ENCODE measurements around the gene PDZD7. TPM values are rescaled to one million over a fixed set of nuclear protein-coding genes. Genes with fewer than 3 reads are reported as not detected.

Gene PDZD7
- total RNA-seq (2022; extraction: Qiagen RNA extraction) = 0.53 to 1.2 TPM (median 0.76 TPM) in 5 replicates

DNA sequence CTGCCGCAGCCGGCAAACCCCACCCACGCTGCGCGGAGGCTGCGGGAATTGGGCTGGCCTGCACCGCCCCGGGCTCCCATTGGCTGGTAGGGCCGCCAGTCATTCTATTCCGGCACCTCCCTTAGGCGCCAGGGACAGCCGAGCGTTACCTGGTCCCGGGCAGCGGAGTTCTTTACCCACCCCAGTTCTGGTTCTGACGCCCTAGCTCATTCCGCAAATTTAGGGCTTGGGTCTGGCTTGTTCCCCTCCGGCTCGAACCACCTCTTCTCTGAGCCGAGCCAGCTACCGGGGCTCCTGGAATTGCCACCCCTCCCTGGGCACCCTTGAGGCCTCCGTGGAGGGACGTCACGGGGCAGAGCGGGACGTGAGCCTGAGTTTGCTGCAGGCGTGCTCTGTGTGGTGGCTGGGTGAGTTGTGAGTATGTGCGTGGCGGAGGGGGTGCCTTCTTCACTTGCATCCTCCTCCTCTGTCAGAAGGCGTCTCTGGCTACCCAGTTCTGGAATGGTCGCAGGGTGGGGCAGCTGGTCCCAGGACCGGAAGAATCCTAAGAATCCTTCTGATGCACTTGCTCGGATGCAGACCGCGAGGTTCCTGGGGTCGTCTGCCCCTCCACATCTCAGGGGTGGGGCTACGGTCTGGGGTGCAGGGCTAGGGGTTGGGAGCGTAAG, at the start of gene PDZD7, which contains the start of gene SFXN3:
TSS of gene PDZD7 (minus strand) at position 2 of the 668 bp plus-strand sequence. CDS start 910 bp downstream, outside the sequence.
TSS of gene SFXN3 (plus strand) at position 107 of the 668 bp plus-strand sequence. CDS start 3,461 bp downstream, outside the sequence.

DNA sequence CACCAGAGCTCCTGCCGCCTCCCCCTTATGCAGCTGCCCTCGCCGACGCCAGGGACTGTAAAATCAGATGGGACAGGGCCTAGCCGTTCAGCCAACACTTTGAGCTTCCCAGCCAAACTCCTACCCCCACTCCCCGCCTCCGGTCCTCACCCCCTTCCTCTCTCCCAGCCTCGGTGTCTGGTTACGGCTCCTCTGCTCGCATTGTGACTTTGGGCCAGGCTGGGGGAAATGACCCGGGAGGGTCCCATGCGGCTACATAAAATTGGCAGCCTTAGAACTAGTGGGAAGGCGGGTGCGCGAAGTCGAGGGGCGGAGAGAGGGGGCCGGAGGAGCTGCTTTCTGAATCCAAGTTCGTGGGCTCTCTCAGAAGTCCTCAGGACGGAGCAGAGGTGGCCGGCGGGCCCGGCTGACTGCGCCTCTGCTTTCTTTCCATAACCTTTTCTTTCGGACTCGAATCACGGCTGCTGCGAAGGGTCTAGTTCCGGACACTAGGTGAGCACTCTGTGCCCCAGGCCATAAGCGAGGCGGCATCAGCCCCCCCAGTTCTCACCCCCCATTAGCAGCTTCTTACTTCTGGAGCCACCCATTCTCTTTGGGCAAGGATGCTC, 30.8 kb upstream of the PDZD7 start, which contains the start of gene KAZALD1:
TSS of gene KAZALD1 (plus strand) at position 366 of the 608 bp plus-strand sequence. CDS start 604 bp downstream, outside the sequence.

DNA sequence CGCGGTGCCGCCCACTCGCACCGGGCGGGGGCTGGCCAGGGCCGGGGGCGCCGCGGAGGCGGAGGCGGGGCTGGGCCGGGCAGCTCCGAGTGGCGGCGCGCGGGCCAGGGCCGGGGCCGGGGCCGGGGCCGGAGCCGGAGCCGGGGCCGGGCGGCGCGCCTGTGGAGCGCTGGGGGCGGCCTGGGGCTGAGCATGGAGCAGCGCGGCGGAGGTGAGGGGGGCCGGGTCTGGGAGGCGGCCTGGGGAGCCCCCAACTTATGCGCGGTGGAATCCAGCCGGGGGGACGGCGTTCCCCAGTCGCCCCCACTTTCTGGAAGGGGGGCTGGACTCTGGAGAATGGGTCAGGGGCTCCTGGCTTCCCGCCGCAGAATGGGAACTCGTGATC, 31.2 kb downstream of the PDZD7 start, which contains the start of gene LZTS2:
TSS of gene LZTS2 (plus strand) at position 67 of the 385 bp plus-strand sequence. CDS start 2,731 bp downstream, outside the sequence.

GRCh38 chr10:100986952-100987684, 43.8 kb downstream of the PDZD7 start, which contains the start of the genes MRPL43 and TWNK:
TSS of gene MRPL43 (minus strand) at chr10:100987497. CDS start at chr10:100987443, 54 bp downstream.
TSS of gene TWNK (plus strand) at chr10:100987543. CDS start at chr10:100988211, 668 bp downstream.

GRCh38 chr10:100969187-100970075, 61.5 kb downstream of the PDZD7 start, which contains the start of gene SEMA4G:
TSS of gene SEMA4G (plus strand) at chr10:100969504. CDS start at chr10:100972913, 3,409 bp downstream.

Other genes starting within 250 kb of the PDZD7 start
- 6.7 to 10.3 TPM (median 9.0 TPM) in 5 replicates for gene SLF2, start 118.2 kb downstream of the PDZD7 start, total RNA-seq (2022; extraction: Qiagen RNA extraction)
- 6.6 to 9.3 TPM (median 8.9 TPM) in 5 replicates for gene SEMA4G, start 61.6 kb downstream of the PDZD7 start, total RNA-seq (2022; extraction: Qiagen RNA extraction)
- gene MRPL43, start 43.6 kb downstream of the PDZD7 start, total RNA-seq (2022; extraction: Qiagen RNA extraction) = 77.7 to 97.6 TPM (median 95.4 TPM) in 5 replicates
- 34.5 to 42.7 TPM (median 39.3 TPM) in 5 replicates for gene TWNK, start 43.6 kb downstream of the PDZD7 start, total RNA-seq (2022; extraction: Qiagen RNA extraction)
- 28.2 to 47.4 TPM (median 43.5 TPM) in 5 replicates for gene LZTS2, start 31.3 kb downstream of the PDZD7 start, total RNA-seq (2022; extraction: Qiagen RNA extraction)
- 43.3 to 49.9 TPM (median 45.2 TPM) in 5 replicates for gene SFXN3, start 105 bp upstream of the PDZD7 start, total RNA-seq (2022; extraction: Qiagen RNA extraction)
- gene KAZALD1, start 30.9 kb upstream of the PDZD7 start, total RNA-seq (2022; extraction: Qiagen RNA extraction) = 2.0 to 3.0 TPM (median 2.8 TPM) in 5 replicates
- gene TLX1, start 100.2 kb upstream of the PDZD7 start, total RNA-seq (2022; extraction: Qiagen RNA extraction) = not detected in 5 replicates
- not detected in 5 replicates for gene LBX1, start 198.3 kb upstream of the PDZD7 start, total RNA-seq (2022; extraction: Qiagen RNA extraction)

All from A549 treated with Mapracorat at 1 μM for 4 hours (cell line).